SK-MEL-5 (cell line): ENCODE measurements around the gene GIPC2. TPM values are rescaled to one million over a fixed set of nuclear protein-coding genes. Genes with fewer than 3 reads are reported as not detected.
A peak's percentile ranks its signal among the peaks of the same experiment; 100 is the strongest.
"Not testable (repeated sequence)": the region's sequence is repeated elsewhere in the genome, so short reads cannot be mapped to it uniquely, and the experiment has no call there.

Source experiments
- DNase-seq: peaks from one replicate; pipeline ENCODE4 v3.0.0-alpha.2; 2016; ENCODE audit warnings: low read depth, low spot score
- in situ Hi-C: cut with HindIII; loops from 2 replicates; pipeline ENCODE4 v1.10.0; 2016; ENCODE audit warnings: low sequenced_read_pairs, high pct_unique_total_duplicates, low pct_unique_long_range_greater_than_20kb
- total RNA-seq: library from RNA; depleted of rRNA; stranded (reverse); fragments of >200 nt; shearing (Covaris generic); gene quantifications from 2 replicates; pipeline ENCODE4 v1.2.3, GENCODE V29; 2014

GIPC2 gene
- total RNA-seq, 1 experiment from 2014 or later: not detected

- DNase-seq: no peak
- in situ Hi-C loops: no loop called here
Observed at GRCh38 chr1:78102916-78103315, 57.1 kb downstream of the GIPC2 start.

- in situ Hi-C loops: no loop called here
- no peak for DNase-seq
Observed at GRCh38 chr1:78104322-78104721, 58.6 kb downstream of the GIPC2 start.

- in situ Hi-C loops, DNase-seq: not testable (repeated sequence)
Observed at GRCh38 chr1:78109659-78110058, 63.9 kb downstream of the GIPC2 start.

- in situ Hi-C loops: no loop called here
- DNase-seq: no peak
Observed at GRCh38 chr1:78113156-78113916, 67.6 kb downstream of the GIPC2 start.

GRCh38 chr1:78114034-78114956, 68.5 kb downstream of the GIPC2 start:
- DNase-seq: peak; percentile 83
- in situ Hi-C loops: no loop called here

- in situ Hi-C loops, DNase-seq: not testable (repeated sequence)
Observed at GRCh38 chr1:78120485-78120884, 74.7 kb downstream of the GIPC2 start.

- in situ Hi-C loops: no loop called here
- no peak for DNase-seq
Observed at GRCh38 chr1:78121710-78122109, 75.9 kb downstream of the GIPC2 start.

GRCh38 chr1:78122389-78122788, 76.6 kb downstream of the GIPC2 start:
- DNase-seq: no peak
- in situ Hi-C loops: no loop called here

GRCh38 chr1:78126506-78126905, 80.7 kb downstream of the GIPC2 start:
- in situ Hi-C loops: no loop called here
- no peak for DNase-seq

- in situ Hi-C loops: no loop called here
- DNase-seq: no peak
Observed at GRCh38 chr1:78132174-78132947, 86.6 kb downstream of the GIPC2 start.

- in situ Hi-C loops: no loop called here
- no peak for DNase-seq
Observed at GRCh38 chr1:78132948-78133322, 87.2 kb downstream of the GIPC2 start.

- in situ Hi-C loops: no loop called here
Observed at GRCh38 chr1:78136680-78137079, 90.9 kb downstream of the GIPC2 start.

GRCh38 chr1:78141531-78142231, 95.9 kb downstream of the GIPC2 start:
- in situ Hi-C loops: loop anchor here (10.0 kb wide), 1 partner anchor 463 kb away; no protein-coding TSS in a partner anchor
- DNase-seq: no peak

More at GRCh38 chr1:78136680-78137079, 90.9 kb downstream of the GIPC2 start:
- no peak for DNase-seq

- no peak for DNase-seq
- in situ Hi-C loops: loop anchor here (10.0 kb wide), 1 partner anchor 462 kb away; no protein-coding TSS in a partner anchor
Observed at GRCh38 chr1:78142736-78143135, 97.0 kb downstream of the GIPC2 start.

GRCh38 chr1:78143152-78143551, 97.4 kb downstream of the GIPC2 start:
- in situ Hi-C loops: loop anchor here (10.0 kb wide), 1 partner anchor 462 kb away; no protein-coding TSS in a partner anchor
- DNase-seq: no peak

- in situ Hi-C loops: loop anchor here (10.0 kb wide), 1 partner anchor 461 kb away; no protein-coding TSS in a partner anchor
- no peak for DNase-seq
Observed at GRCh38 chr1:78143673-78144072, 97.9 kb downstream of the GIPC2 start.

GRCh38 chr1:78145105-78145580, 99.4 kb downstream of the GIPC2 start:
- in situ Hi-C loops: loop anchor here (10.0 kb wide), 1 partner anchor 460 kb away; no protein-coding TSS in a partner anchor
- peak; percentile 81 for DNase-seq
